ENCODE measurements around the gene CYB5D1. TPM values are rescaled to one million over a fixed set of nuclear protein-coding genes. Genes with fewer than 3 reads are reported as not detected.

Gene CYB5D1
- total RNA-seq, 3 donors from 2014 or later, result 11.5 to 17.0 (median 12.2) TPM

DNA sequence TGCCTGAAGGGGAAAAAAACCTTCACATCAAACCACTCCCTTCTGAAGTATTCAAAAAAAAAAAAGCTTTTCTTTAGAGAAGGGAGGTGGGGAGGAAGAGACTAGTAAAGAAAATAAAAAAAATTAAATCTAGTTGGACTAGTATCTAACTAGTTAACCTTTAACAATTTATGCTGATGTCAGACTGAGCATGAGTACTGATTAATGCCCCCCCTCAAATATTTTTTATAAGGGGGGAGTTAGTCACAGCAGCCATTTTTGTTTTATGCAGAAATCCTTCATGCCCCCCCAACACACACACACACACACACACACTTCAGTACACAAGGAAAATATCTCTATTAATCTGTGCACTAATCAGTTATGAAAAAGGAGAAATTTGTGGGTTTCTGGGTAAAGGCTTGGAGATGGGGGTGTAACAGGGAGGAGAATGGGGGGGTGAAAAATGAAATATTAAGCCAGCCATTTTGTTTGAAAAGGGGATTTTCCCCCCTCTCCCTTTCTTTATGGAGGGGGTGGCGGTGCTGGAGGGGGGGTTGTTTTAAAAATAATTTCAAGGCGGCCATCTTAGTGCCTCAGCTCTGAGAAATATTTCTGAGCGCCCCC is 26.1 kb downstream of the CYB5D1 start:
- no peak for ATAC-seq
- intact Hi-C loops (cut with DNase I, micrococcal nuclease), result no loop called here
- Histone ChIP-seq H3K9me3 (no peaks in the 10 kb centered on the region), H3K36me3 (ENCODE audit: low read depth) (no peaks in the 10 kb centered on the region), H3K4me3 (no peak overlapping the region), H3K4me1 (ENCODE audit: low read depth) (peaks cover 49% of the 10 kb centered on the region)
- no peak for DNase-seq
- TF ChIP-seq, protein P1, sequence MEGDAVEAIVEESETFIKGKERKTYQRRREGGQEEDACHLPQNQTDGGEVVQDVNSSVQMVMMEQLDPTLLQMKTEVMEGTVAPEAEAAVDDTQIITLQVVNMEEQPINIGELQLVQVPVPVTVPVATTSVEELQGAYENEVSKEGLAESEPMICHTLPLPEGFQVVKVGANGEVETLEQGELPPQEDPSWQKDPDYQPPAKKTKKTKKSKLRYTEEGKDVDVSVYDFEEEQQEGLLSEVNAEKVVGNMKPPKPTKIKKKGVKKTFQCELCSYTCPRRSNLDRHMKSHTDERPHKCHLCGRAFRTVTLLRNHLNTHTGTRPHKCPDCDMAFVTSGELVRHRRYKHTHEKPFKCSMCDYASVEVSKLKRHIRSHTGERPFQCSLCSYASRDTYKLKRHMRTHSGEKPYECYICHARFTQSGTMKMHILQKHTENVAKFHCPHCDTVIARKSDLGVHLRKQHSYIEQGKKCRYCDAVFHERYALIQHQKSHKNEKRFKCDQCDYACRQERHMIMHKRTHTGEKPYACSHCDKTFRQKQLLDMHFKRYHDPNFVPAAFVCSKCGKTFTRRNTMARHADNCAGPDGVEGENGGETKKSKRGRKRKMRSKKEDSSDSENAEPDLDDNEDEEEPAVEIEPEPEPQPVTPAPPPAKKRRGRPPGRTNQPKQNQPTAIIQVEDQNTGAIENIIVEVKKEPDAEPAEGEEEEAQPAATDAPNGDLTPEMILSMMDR (IDR thresholded peaks at IDR 0.05), result no peak

DNA sequence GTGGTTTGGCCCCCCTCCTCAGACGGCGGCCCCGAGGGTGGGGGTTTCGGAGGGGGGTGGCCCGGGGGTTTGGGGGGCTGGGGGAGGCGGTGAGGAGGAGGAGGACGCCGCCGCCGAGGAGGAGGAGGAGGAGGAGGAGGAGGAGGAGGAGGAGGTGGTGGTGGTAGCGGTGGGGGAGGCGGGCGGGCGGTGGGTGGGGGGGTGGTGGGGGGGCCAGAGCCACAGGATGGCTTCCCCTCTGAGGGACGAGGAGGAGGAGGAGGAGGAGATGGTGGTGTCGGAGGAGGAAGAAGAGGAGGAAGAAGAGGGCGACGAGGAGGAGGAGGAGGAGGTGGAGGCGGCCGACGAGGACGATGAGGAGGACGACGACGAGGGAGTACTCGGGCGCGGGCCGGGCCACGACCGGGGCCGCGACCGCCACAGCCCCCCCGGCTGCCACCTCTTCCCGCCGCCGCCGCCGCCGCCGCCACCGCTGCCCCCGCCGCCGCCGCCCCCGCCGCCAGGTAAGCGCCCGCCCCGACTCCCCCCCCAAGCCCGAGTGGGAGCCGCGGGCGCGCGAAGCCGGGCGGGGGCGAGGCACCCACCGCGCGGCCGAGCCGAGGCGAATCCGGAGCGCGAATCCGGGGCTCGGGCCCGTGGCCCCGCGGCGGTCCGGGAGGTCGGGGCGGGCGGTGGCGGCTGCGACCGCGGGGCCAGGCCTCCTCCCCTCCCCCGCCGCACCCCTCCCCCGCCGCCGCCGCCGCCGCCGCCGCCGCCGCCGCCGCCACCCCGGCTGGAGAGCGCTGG is 27.0 kb downstream of the CYB5D1 start:
- no peaks in the 10 kb centered on the region for H3K9me3 ChIP-seq
- DNase-seq (peak; percentile 35 to 71 (median 61)), ATAC-seq (peak; percentile 3)
- H3K4me3 ChIP-seq, result peak overlapping the region; percentile 75
- TF ChIP-seq, protein P1 (IDR thresholded peaks at IDR 0.05), result no peak
- H3K4me1 ChIP-seq (ENCODE audit: low read depth), result peaks cover 58% of the 10 kb centered on the region
- intact Hi-C loops (cut with DNase I, micrococcal nuclease), result no loop called here
- H3K36me3 ChIP-seq (ENCODE audit: low read depth), result no peaks in the 10 kb centered on the region

DNA sequence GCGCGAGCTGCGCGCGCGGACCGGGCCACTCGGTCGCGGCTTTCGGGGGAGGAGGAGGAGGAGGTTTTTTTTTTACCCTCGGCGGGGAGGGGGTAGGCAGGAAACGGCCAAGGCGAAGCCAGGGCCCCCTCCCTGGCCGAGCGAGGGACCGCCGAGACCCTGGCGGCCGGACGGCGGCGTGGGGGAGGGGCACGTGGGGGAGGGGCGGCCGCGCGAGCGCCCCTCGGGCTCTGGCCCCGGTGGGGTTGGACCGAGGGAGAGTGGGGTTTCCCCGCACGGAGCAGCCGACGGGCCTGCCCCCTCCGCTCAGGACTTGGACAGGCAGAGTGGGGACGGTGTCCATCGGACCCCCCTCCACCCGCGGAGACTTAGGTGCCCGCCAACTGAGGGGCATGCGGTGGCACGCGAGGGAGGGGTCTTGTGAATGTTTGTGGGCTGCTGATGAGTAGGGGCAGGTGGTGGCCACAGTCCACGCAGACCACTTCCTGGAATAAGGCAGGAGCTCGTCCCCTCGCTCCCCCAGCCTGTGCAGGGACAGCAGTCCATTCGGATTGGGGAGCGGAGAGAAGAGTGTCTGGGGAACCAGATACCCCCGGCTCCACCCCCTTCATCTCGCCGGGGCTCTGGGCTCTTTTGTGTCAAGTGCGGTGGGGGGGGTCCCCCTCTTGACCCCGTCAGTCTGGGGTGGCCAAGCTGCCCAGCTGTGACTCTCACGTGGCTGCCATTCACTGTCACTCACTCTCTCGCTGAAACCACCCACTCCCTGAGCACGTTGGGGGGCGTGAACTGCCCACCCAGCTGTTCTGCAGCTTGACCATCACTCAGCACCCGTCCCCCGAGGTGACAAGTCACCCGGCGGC is 27.8 kb downstream of the CYB5D1 start:
- Histone ChIP-seq H3K9me3 (no peaks in the 10 kb centered on the region), H3K4me1 (ENCODE audit: low read depth) (peaks cover 56% of the 10 kb centered on the region), H3K4me3 (peak overlapping the region; percentile 75), H3K36me3 (ENCODE audit: low read depth) (no peaks in the 10 kb centered on the region)
- DNase-seq, result peak; percentile 61 to 79 (median 73)
- peak; percentile 5 for ATAC-seq
- intact Hi-C loops (cut with DNase I, micrococcal nuclease), result no loop called here
- TF ChIP-seq, protein P1 (IDR thresholded peaks at IDR 0.05), result no peak

DNA sequence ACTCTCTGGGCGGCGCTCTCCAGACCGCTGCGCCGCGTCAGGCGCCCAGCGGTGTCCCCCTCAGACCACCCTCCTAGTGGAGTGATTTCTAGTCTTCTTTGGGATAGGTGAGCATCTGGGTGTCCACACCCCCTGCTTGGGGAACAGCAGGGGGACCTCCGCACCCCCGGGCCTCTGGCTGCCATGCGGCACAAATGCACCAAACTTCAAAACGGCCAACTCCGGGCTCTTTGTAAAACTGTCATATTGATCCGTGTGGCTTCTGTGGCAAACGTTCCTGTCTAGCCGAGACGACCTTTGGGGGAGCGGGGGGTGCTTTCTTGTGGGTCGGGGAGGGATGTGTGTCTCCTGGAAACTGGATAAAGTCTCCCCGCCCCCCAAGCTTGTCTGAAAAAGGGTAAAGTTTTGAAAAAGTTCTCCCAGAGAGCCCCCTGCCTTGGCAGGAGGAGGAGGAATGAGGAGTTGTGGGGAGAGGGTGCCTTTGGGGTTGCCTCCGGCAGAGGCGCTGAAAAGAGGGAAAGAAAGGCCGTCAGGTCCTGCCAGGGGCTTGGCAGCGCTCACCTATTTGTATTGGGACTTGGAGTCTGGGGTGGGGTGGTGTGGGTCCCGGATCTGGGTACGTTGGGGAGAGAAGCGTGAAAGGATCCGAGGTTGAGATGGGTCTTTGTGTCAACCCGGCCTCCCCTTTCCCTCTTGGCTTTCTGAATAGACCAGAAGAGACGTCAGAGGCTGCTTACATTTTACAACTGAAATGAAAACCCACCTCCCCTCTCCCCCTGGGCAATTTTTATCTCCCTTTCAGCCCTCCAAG is 28.6 kb downstream of the CYB5D1 start:
- intact Hi-C loops (cut with DNase I, micrococcal nuclease), result no loop called here
- peak; percentile 53 to 68 (median 66) for DNase-seq

More for the DNA sequence above, 28.6 kb downstream of the CYB5D1 start:
- TF ChIP-seq, protein P1 (IDR thresholded peaks at IDR 0.05), result no peak
- Histone ChIP-seq H3K4me1 (ENCODE audit: low read depth) (peaks cover 49% of the 10 kb centered on the region), H3K4me3 (no peak overlapping the region), H3K36me3 (ENCODE audit: low read depth) (no peaks in the 10 kb centered on the region), H3K9me3 (no peaks in the 10 kb centered on the region)
- ATAC-seq, result peak; percentile 0

Data from mucosa of descending colon (tissue), 3 donors.